ENCODE data around the gene SMYD3.

SMYD3 gene

GRCh38 chr1:246462986-246463385, 44.1 kb downstream of the SMYD3 start:
- no peak overlapping the region for H3K27ac Mint-ChIP-seq
- no peaks in the 10 kb centered on the region for H3K36me3 Mint-ChIP-seq (ENCODE audit: low read depth)
- H3K9me3 Mint-ChIP-seq: no peaks in the 10 kb centered on the region
- peaks cover 3% of the 10 kb centered on the region for H3K4me1 Mint-ChIP-seq (ENCODE audit: low read depth)
- no peak overlapping the region for H3K4me3 Mint-ChIP-seq
- H3K27me3 Mint-ChIP-seq (ENCODE audit: low read depth): no peaks in the 10 kb centered on the region

DNA sequence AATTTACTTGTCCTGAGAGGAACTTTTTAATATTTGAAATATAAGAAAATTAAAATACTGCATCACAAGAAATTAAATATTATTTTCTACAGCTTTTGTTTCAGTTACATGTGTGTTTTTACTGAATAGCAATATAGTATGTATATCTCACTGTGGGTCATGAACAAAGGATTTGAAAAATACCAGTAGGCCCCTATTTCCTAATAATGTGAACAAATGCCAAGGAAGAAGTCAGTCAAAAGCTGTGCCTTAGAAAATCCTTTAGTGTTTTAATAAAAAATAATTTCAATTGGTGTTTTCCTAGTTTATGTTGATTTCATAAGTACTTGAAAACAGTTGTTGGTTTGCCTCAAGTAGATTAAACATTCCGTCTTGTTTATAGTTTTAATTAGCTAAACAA, 46.7 kb downstream of the SMYD3 start:
- H3K4me1 Mint-ChIP-seq (ENCODE audit: low read depth): peaks cover 3% of the 10 kb centered on the region
- H3K27me3 Mint-ChIP-seq (ENCODE audit: low read depth): no peaks in the 10 kb centered on the region
- H3K36me3 Mint-ChIP-seq (ENCODE audit: low read depth): no peaks in the 10 kb centered on the region

DNA sequence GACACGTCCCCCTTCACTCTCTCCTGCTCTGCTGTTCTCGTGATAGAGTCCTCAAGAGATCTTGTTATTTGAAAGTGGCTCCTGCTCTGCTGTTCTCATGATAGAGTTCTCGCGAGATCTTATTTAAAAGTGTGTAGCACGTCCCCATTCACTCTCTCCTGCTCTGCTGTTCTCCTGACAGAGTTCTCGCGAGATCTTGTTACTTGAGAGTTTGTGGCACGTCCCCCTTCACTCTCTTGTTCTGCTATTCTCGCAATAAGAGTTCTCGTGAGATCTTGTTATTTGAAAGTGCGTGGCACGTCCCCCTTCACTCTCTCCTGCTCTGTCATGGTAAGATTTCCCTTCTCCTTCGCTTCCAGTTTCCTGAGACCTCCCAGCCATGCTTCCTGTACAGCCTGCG, 47.9 kb downstream of the SMYD3 start:
- Mint-ChIP-seq H3K27ac (no peak overlapping the region), H3K27me3 (ENCODE audit: low read depth) (no peaks in the 10 kb centered on the region), H3K9me3 (no peaks in the 10 kb centered on the region), H3K4me3 (no peak overlapping the region), H3K36me3 (ENCODE audit: low read depth) (no peaks in the 10 kb centered on the region), H3K4me1 (ENCODE audit: low read depth) (peaks cover 3% of the 10 kb centered on the region)

More for the DNA sequence above, 46.7 kb downstream of the SMYD3 start:
- Mint-ChIP-seq H3K27ac (no peak overlapping the region), H3K4me3 (no peak overlapping the region), H3K9me3 (no peaks in the 10 kb centered on the region)

- H3K36me3 Mint-ChIP-seq (ENCODE audit: low read depth): no peaks in the 10 kb centered on the region
- H3K9me3 Mint-ChIP-seq: no peaks in the 10 kb centered on the region
- H3K27me3 Mint-ChIP-seq (ENCODE audit: low read depth): no peaks in the 10 kb centered on the region
- no peak overlapping the region for H3K27ac Mint-ChIP-seq
- peaks cover 3% of the 10 kb centered on the region for H3K4me1 Mint-ChIP-seq (ENCODE audit: low read depth)
- H3K4me3 Mint-ChIP-seq: no peak overlapping the region
Measured at GRCh38 chr1:246455476-246455875, 51.6 kb downstream of the SMYD3 start.

GRCh38 chr1:246454655-246455054, 52.4 kb downstream of the SMYD3 start:
- Mint-ChIP-seq H3K4me1 (ENCODE audit: low read depth) (no peaks in the 10 kb centered on the region), H3K27ac (no peak overlapping the region), H3K9me3 (no peaks in the 10 kb centered on the region), H3K27me3 (ENCODE audit: low read depth) (no peaks in the 10 kb centered on the region), H3K4me3 (no peak overlapping the region), H3K36me3 (ENCODE audit: low read depth) (no peaks in the 10 kb centered on the region)

DNA sequence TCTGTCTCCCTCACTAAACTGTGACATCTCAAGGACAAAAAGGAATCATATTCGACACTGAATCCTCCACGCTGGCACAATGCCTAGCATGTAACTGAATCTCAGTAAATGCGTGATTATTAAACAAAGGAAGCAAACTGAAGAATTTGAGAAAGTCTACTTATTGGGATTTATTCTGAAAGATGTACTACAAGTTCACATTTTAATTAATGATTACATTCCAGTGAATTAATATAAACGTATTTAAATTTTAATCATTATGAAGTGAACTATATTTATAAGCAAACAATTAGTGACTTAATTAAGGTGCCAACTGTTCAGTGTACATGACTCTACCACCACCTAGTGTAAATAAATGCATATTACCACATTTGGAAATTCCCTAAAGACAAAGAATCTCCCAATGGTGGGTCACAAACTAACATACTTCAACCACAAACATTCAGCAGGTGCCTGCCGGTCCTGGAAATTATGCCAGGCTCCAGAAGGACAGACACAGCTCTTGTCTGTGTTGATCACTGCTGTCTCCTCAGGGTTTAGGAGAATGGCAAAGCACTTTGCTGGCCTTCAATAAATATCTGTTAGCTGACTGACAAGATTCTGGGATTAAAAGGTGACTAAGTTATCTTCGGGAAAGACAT, 56.3 kb downstream of the SMYD3 start:
- no peaks in the 10 kb centered on the region for H3K27me3 Mint-ChIP-seq (ENCODE audit: low read depth)
- no peaks in the 10 kb centered on the region for H3K36me3 Mint-ChIP-seq (ENCODE audit: low read depth)
- peaks cover 2% of the 10 kb centered on the region for H3K4me1 Mint-ChIP-seq (ENCODE audit: low read depth)
- no peak overlapping the region for H3K27ac Mint-ChIP-seq
- H3K4me3 Mint-ChIP-seq: no peak overlapping the region
- no peaks in the 10 kb centered on the region for H3K9me3 Mint-ChIP-seq

GRCh38 chr1:246448373-246448772, 58.7 kb downstream of the SMYD3 start:
- Mint-ChIP-seq H3K27me3 (ENCODE audit: low read depth) (no peaks in the 10 kb centered on the region), H3K36me3 (ENCODE audit: low read depth) (no peaks in the 10 kb centered on the region), H3K27ac (no peak overlapping the region), H3K9me3 (no peaks in the 10 kb centered on the region), H3K4me1 (ENCODE audit: low read depth) (peaks cover 2% of the 10 kb centered on the region), H3K4me3 (no peak overlapping the region)

- H3K36me3 Mint-ChIP-seq (ENCODE audit: low read depth): no peaks in the 10 kb centered on the region
- no peak overlapping the region for H3K27ac Mint-ChIP-seq
- no peak overlapping the region for H3K4me3 Mint-ChIP-seq
- no peaks in the 10 kb centered on the region for H3K27me3 Mint-ChIP-seq (ENCODE audit: low read depth)
- H3K9me3 Mint-ChIP-seq: no peaks in the 10 kb centered on the region
- H3K4me1 Mint-ChIP-seq (ENCODE audit: low read depth): peaks cover 2% of the 10 kb centered on the region
Measured at GRCh38 chr1:246447501-246447900, 59.6 kb downstream of the SMYD3 start.

- Mint-ChIP-seq H3K9me3 (no peaks in the 10 kb centered on the region), H3K36me3 (ENCODE audit: low read depth) (no peaks in the 10 kb centered on the region), H3K27ac (no peak overlapping the region), H3K27me3 (ENCODE audit: low read depth) (no peaks in the 10 kb centered on the region), H3K4me1 (ENCODE audit: low read depth) (peaks cover 2% of the 10 kb centered on the region), H3K4me3 (no peak overlapping the region)
Measured at GRCh38 chr1:246445503-246445902, 61.6 kb downstream of the SMYD3 start.

DNA sequence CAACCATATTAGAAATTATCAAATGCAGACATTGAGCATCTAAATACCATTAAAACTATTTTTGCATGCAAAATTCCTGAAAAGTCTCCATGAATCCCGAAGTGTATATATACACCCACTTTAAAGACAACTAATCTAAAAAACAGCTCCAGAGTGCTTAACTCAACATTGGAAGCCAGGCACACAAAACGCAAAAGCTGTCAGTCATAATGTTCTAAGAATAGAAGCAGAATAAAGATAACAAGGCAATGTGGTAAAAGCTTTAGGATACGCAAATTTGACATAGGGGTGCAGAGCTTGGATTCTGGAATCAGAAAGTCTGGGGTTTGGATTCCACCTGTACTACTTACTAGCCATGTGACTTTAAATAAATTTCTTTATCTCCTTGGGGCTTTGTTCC, 62.5 kb downstream of the SMYD3 start:
- Mint-ChIP-seq H3K4me3 (no peak overlapping the region), H3K27me3 (ENCODE audit: low read depth) (no peaks in the 10 kb centered on the region), H3K36me3 (ENCODE audit: low read depth) (no peaks in the 10 kb centered on the region), H3K27ac (no peak overlapping the region), H3K9me3 (no peaks in the 10 kb centered on the region), H3K4me1 (ENCODE audit: low read depth) (peaks cover 2% of the 10 kb centered on the region)

- H3K9me3 Mint-ChIP-seq: peaks cover 5% of the 10 kb centered on the region
- no peak overlapping the region for H3K4me3 Mint-ChIP-seq
- no peaks in the 10 kb centered on the region for H3K36me3 Mint-ChIP-seq (ENCODE audit: low read depth)
- no peak overlapping the region for H3K27ac Mint-ChIP-seq
- no peaks in the 10 kb centered on the region for H3K27me3 Mint-ChIP-seq (ENCODE audit: low read depth)
- no peaks in the 10 kb centered on the region for H3K4me1 Mint-ChIP-seq (ENCODE audit: low read depth)
Measured at GRCh38 chr1:246437961-246438360, 69.1 kb downstream of the SMYD3 start.

DNA sequence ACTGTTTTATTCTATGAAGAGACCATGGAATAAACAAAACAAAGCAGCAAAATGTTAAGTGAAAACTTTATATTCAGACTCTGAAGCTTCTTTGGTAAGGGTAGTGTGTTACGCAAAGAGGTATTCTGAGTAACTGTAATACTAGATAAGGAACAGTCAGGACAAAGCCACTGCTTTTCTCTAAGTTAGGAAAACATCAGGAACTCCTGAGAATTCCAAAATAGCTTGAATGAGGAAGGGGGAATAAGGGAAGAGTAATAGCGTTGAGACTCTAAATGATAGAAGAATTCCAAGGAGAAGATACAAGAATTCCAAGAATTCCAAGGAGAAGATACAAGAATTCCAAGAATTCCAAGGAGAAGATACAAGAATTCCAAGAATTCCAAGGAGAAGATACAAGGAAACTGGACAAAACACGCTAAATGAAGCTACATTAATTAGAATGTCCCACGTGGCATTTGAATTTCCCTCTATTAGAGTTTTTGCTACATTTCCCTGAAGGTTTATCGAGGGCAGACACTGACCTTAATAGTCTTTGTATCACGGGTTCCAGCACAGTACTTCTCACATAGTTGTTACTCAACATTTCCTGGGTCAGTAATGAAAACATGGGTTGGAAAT, 71.5 kb downstream of the SMYD3 start:
- no peak overlapping the region for H3K27ac Mint-ChIP-seq
- no peaks in the 10 kb centered on the region for H3K27me3 Mint-ChIP-seq (ENCODE audit: low read depth)
- no peaks in the 10 kb centered on the region for H3K36me3 Mint-ChIP-seq (ENCODE audit: low read depth)
- H3K9me3 Mint-ChIP-seq: peaks cover 8% of the 10 kb centered on the region
- no peaks in the 10 kb centered on the region for H3K4me1 Mint-ChIP-seq (ENCODE audit: low read depth)
- no peak overlapping the region for H3K4me3 Mint-ChIP-seq

- Mint-ChIP-seq H3K9me3 (peaks cover 9% of the 10 kb centered on the region), H3K27ac (no peak overlapping the region), H3K4me3 (no peak overlapping the region), H3K4me1 (ENCODE audit: low read depth) (no peaks in the 10 kb centered on the region), H3K36me3 (ENCODE audit: low read depth) (no peaks in the 10 kb centered on the region), H3K27me3 (ENCODE audit: low read depth) (no peaks in the 10 kb centered on the region)
Measured at GRCh38 chr1:246434335-246434734, 72.7 kb downstream of the SMYD3 start.

GRCh38 chr1:246428542-246429308, 78.4 kb downstream of the SMYD3 start:
- Mint-ChIP-seq H3K4me3 (no peak overlapping the region), H3K27ac (no peak overlapping the region), H3K4me1 (ENCODE audit: low read depth) (no peaks in the 10 kb centered on the region), H3K9me3 (peaks cover 4% of the 10 kb centered on the region), H3K36me3 (ENCODE audit: low read depth) (no peaks in the 10 kb centered on the region), H3K27me3 (ENCODE audit: low read depth) (no peaks in the 10 kb centered on the region)

- no peak overlapping the region for H3K4me3 Mint-ChIP-seq
- no peaks in the 10 kb centered on the region for H3K27me3 Mint-ChIP-seq (ENCODE audit: low read depth)
- no peaks in the 10 kb centered on the region for H3K36me3 Mint-ChIP-seq (ENCODE audit: low read depth)
- H3K27ac Mint-ChIP-seq: no peak overlapping the region
- no peaks in the 10 kb centered on the region for H3K4me1 Mint-ChIP-seq (ENCODE audit: low read depth)
- peaks cover 4% of the 10 kb centered on the region for H3K9me3 Mint-ChIP-seq
Measured at GRCh38 chr1:246427611-246428010, 79.5 kb downstream of the SMYD3 start.
